HG03432 (cell line): Measurements from ENCODE around the gene SLC24A4.

Source experiments
- ATAC-seq: cut with Tn5 transposase; IDR thresholded peaks from one replicate; pipeline ENCODE4 v1.9.1; 2021; ENCODE audit warnings: mild to moderate bottlenecking, moderate library complexity; ENCODE audit not compliant: unreplicated experiment

Gene SLC24A4

DNA sequence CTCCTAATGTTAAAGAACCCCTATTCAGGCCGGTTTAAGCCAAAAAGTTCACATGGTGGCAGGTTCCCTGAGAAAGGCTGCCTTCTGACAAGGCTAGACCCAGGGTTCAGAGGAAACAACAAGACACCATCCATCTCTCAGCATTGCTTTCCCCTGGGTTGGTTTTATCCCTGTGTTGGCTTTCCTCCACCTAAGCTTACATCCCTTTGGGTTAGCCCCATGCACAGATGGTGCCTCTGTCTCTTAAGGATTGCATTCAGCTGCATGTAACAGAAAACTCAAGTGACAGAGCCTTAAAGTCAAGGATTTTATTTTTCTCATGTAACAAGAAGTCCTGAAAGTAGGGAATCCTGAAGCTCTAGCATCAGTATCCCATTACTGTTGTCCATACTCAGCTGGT lies 147.8 kb downstream of the SLC24A4 start:
- ATAC-seq = no peak

DNA sequence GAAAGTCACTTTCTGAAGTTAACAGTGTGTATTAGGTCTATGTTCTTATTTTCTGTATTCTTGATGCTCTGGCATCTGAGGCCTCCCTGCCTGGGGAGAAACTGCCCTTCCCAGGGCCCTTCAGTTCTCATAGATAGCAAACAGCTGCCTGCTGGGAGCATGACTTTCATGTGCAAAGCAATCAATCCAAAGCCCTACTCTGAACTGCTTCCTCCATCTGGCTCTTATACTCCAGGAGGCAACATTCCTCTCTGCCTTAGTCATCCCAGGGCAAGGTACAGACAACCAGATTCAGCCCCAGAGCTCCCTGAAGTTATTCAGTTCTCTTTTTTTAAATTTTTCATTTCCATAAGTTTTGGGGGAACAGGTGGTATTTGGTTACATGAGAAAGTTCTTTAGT lies 149.0 kb downstream of the SLC24A4 start:
- ATAC-seq = no peak

DNA sequence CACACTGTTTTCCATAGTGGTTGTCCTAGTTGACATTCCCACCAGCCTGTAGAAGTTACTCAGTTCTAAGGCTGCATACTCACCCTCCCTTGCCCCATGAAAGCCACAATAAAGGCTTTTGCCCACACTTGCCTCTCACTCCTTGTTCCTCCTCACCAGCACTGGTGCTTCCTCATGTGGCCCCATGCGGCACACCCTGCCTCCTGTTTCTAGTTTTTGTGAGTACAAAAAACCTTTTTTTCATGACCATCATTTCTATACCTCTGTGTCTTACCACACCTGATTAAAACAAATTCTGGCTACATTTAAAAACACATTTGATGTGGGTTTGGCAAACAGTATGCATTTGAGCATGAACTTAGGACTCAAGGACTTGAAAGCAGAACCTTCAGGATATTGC lies 149.9 kb downstream of the SLC24A4 start:
- no peak for ATAC-seq

DNA sequence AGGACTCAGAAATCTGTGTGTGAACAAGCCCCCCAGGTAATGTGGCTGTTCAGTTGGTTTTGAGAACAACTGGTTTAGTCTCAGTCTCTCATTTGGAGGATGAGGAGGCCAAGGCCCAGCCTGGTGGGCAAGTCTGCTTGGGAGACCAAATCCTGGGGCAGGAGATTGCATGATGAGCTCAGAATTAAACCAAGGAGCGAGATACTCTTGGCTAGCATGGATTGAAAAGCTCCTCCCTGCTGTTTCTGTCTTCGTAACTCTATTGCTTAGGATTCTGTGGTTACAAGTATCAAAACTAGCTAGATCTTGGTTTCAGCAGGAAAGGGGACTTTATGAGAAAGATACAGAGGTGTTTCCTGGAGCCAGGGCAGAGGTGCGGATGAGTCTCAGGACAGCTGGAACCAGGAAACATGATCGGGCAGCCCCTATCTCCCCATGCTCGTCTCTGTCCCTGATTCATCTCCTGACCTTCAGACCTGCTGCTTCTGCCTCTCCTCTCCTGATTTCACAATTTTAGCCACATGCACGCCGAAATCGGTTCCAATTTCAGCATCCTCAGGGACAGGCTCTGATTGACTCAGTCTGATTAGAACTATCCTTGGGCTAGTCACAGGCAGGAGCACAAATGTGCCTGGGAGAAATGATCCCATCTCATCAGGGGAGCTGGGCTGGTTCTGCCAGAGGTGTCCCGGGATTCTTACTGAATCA lies 150.4 kb downstream of the SLC24A4 start:
- no peak for ATAC-seq

DNA sequence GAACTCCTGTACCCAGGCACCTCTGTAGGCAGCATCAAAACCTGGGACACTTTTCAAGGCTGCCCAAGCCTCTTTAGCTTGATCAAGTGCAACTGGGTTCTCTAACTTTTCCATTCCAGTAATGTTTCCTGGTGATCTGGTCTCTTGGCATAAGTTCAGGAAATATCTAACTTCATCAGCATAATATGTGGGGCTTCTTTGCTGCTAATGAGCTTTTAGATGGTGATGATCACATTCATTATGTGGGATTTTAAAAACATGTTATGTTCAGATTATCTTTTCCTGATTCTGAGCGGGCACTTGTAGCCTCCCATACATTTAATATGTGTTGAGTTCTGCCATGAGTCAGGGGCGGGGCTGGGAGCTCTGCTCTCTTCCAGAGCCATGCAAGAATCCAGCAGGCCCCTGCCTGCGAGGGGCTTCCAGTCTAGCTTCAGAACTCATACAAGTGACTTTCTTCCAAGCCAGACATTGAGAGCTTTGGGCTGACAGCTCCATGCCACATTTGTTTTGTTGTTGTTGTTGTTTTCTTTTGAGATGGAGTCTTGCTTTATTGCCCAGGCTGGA lies 151.1 kb downstream of the SLC24A4 start:
- ATAC-seq = no peak

DNA sequence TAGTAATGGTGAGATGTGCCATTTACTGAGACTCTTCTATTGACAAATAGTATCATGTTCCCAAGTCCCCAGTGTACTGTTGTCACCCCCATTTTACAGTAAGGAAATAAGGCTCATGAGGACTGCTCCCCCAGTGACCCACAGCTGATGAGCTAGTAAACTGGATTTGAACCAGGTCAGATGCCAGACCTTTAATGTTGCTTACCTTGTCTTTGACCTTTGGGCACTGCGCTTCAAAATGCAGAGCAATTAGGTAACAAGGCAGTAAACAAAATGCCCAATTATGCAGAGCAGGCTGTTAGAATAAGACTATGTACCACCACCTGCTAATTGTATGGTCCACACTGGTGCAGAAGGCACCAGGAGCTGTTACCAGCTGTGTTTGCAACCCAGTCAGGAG lies 152.1 kb downstream of the SLC24A4 start:
- ATAC-seq = no peak

DNA sequence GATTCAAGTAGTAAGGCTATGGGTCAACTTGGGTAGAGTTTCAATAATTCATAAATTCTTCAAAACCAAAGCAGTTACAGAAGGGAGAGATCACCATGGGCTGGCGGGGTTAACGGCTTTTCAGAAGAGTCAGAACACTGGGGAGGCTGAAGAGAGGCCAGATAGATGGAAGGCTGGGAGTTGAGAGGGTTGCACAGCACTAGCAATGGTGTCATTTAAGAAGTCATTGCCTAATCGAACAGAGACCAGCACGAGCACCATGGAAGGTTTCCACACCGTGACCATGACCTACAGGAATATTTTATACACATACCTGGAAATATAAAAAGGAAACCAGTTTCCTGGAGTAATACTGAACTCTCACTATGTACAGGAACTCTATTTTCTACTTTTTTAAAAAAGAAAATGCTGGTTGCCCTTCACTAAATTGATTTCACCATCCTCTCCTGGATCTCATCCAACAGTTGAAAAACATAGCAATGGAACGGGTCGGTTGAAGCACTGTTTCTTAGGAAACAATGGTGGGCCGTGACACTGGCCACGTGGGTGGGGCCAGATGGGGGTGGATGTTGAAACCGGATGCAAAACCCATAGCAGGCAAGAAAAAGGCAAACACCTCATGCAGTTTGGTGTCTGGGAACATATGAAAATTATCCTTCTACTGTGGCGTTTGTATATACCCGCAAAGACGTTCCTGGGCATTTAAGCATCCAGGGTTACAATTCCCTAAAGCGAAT lies 152.7 kb downstream of the SLC24A4 start:
- no peak for ATAC-seq

DNA sequence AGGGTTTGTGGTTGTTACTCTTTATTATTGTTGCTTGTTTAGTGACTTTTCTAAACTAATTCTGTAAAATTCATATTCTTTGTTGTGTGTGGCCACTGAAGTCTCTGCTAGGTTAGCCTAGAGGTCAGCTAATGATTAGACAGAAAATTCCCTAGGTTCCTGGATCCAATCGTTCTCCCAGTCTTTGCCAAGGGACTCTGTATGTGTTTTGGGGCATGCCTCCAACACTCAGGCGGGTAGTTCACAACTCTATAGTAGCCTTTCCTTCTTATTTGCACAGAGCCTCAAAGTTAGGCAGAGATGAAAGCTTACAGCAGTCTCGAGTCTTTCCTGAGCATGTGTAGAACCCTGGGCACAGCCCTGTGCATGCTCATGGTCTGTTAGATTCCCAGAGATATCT lies 157.9 kb downstream of the SLC24A4 start:
- no peak for ATAC-seq

DNA sequence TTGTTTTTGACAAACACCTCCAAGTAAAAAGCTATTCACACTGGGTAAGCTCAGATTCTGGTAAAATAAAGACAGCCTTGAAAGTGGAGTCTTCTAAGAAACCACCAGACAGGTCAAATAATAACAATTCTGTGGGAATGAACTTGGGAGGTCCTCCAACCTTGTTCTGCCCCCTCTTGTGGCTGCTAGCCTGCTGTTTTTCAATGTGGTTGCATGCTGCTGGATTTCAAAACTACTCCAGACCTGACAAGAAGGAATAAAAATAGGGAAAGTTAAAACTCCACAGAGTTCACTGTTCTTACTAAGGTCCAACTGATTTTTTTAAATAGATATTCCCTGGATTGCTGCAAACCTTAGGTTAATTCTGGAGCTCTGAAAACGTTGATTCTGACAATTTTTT lies 158.4 kb downstream of the SLC24A4 start:
- ATAC-seq = no peak

DNA sequence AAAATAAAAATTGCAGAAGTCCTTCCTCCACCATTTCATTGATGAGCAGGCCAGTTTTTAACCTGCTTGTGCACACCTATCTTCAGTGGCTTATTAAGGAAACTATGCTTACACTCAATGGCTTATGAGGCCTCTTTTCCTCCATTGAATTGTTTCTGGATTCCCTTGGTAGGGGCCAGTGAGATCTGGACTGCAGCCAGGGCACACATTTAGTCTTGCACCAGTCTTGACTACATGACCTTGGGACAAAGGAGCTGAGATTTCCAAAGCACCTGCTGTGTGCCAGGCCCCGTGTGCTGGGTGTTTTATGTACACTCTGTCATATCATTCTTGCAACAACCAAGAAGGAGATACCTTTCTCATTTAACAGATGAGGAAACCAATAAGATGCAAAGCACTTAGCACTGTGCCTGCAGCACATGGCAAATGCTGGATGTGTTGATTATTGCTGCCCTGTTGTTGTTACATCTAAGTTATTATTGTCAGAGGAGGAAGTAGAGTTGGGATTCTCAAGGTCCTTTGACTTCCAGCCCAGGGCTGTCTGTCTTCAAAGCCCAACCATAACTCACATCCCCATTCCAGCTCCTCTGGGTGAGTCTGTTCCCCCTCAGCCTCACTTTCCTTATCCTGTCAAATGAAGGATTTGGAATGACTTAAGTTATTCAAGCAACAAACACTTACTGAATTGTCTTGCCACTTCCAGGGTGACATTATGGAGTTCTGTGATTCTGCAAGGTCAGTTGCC lies 159.0 kb downstream of the SLC24A4 start:
- no peak for ATAC-seq

DNA sequence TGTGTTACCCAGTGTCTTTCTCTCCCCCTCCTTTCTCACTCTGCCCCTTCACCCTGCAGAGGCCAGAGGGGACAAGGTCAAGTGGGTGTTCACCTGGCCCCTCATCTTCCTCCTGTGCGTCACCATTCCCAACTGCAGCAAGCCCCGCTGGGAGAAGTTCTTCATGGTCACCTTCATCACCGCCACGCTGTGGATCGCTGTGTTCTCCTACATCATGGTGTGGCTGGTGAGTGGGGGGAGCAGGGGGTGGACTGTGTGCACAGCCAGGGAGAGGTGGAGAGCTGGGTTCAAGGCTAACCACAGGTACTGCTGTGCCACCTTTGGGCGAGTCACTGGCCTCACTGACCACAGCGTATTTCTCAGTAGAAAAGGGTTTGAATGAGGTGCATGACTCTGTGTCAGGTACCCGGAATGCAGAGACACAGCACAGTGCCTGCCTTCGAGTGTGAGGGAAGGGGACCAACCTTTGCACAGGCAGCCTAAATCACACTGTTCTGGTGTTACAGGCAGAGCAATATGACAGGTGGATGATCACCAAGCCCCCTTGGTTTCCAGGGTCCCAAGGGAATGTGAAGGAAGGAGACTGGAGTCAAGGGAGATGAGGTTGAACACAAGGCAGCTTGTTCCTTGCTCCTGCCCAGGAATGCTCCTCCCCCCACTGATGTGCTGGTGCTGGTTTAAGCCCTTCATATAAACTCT lies 159.8 kb downstream of the SLC24A4 start:
- ATAC-seq = no peak

DNA sequence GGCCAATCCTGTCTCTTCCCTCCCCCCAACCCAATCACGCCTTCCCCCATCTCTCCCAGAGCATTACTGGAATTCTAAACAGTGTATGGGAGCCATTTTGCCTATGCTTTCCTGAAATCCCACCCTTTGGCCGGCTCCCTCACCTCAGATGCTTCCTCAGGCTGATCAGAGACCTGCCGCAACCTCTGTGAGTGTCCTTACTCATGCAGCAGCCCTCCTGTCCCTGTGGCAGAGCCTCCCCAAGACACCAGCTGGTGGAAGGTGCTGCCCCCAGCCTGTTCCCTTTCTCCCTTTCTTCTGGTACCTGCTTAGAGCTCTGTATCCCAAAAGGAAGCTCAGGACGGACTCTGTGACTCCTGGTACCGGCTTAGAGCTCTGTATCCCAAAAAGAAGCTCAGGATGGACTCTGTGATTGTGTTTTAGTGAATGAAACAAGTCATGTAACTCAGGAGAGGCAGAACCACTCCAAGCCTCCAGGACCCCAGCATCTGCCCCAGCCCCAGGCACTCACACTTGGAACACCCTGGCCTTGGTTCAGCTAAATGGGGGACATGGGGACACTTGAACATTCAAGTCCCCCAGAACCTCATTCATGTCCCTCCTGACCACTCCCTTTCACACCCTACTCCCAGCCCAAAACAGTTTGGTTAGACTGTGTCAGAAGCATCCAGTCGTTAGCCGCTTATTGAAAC lies 161.3 kb downstream of the SLC24A4 start:
- no peak for ATAC-seq

DNA sequence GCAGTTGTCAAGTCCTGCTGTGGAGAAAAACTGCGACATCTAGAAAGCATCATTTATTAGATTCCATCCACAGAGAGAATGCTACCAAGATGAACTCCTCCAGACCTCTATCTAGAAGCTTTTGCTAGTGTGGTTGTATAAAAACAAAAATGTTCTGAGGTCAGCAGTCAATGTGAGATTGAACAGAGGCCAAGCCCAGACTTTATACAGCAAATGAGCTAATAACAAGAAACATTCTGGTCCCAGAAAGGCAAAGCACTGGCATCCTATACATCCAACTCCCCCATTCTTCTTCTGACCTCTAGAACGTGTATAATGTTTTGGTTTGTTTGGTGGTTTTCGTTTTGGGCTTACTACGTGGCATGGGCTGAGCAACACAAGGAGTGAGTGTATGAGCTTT lies 163.9 kb downstream of the SLC24A4 start:
- ATAC-seq = no peak

DNA sequence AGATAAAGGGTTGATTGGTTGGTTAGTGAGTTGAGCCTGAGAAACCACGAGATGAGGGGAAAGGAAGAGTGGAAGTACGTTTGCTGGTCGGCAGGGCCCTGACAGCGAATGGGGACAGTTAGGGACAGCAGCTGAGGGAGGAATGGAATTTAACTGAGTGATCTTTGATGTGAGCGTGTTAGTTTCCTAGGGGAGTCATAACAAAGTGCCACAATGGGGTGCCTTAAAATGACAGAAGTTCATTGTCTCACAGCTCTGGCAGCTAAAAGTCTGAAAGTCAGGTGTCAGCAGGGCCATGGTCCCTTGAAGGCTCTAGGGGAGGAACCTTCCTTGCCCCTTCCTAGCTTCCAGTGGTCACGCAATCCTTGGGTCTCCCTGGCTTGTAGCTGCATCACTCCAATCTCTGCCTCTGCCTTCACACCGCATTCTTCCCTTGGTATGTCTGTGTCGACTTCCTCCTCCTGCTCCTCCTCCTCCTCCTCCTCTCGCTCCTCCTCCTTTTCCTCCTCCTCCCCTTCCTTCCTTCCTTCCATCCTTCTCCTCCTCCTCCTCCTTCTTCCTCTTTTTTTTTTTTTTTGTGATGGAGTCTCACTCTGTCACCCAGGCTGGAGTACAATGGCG lies 164.7 kb downstream of the SLC24A4 start:
- no peak for ATAC-seq

DNA sequence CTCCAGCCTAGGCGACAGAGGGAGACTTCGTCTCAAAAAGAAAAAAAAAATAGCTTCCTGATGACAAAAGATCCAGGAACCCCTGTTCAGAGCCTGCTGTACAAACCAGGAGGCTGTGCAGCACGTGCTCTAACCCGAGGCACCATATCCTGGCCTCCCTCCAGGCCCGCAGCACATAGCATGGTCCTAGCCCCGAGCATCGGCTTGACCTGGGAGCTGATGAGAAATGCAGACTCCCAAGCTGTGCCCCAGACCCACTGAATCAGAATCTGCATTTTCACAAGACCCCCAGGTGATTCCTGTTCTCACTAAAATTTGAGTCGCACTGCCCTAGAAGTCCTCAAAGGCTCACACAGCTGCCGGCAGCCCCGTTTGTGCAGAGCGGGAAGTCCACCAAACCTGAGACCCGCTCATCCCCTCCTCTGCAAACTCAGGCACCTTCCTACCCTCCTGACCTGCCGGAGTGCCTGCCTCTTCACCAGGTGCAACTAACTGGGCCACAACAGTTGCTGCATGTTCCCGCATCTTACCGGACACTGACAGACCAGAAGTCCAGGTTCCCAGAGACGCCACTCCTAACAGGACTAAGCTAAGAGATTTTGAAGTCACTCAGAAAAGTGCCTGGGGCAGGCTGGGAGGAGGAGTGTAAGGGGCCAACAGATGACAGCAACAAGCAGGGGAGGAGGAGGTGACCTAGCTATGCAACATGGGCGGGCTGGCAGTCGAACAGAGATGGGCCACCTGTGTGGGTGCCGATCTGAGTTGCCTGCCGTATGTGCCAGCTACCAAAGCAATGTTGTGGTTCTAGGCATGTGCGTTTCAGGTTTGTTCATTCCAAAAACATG lies 166.7 kb downstream of the SLC24A4 start:
- no peak for ATAC-seq

DNA sequence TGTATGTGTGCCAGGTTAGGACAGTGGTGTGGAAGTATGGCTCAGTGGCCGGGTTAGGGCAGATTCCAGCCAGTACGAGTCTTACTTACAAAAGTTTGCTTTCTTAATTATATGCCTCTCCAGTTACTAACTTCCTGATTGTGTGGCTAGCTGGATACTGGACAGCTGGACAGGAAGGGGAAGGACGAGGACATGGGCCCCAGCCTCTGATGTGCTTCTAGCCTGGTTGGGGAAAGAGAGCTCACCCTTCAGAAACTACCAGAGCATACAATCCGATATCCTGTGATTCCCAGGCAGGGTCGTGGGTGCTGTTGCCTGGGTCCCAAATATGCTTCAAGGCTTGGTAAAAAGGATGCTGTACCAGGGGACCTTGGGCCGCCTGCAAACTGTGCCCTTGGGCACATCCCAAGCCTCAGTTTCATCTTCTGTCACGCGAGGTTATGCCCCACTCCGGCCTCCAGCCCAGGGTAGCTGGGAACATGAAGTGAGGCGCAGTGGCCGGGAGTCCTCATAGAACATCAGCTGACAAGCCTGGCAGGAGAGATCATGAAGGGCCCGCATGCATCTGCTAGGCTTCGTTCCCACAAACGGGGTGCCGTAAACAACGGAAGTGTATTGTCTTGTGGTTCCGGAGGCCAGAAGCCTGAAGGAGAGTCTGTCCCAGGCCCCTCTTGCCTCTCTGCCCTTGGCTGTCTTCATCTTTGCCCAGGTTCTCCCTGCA lies 167.4 kb downstream of the SLC24A4 start:
- no peak for ATAC-seq

DNA sequence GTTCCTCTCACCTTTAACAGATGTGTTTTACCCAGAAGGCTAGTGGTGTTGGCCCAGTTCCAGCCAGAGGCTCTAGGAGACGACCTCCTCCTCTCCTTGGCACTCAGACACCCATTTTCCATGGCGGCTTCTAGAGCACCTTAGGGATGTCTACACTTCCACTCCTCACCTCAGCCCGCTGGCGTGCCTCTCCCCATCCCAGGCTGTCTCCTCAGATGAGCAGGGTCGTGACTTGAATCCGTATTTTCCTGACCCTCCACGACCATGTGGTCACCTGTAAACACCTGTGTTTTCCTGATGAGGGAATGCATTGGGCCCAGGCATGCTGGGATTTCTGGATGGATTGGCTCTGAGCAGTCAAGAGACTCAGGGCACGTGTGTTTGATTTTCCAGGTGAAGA lies 168.8 kb downstream of the SLC24A4 start:
- no peak for ATAC-seq

DNA sequence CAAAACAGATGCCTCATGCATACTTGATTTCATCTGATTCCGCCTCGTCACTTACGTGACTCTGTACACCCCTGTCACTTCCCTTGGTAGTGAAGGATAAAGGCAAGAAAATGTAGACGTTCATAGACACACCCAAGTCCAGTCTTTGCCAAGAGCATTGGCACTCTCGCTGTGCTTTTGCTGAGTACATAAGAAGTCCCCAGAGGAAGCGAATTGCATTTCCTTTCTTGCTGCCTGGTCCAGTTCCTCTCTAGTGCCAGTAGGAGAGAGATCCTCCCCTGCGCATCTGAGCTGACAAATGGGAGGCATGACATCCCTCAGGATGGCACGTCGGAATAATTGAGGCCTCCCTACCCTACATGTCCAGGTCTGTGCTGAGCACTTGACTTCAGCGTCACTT lies 169.3 kb downstream of the SLC24A4 start:
- no peak for ATAC-seq
